ENCODE data around the gene GPBP1.

- TF ChIP-seq, protein P1, sequence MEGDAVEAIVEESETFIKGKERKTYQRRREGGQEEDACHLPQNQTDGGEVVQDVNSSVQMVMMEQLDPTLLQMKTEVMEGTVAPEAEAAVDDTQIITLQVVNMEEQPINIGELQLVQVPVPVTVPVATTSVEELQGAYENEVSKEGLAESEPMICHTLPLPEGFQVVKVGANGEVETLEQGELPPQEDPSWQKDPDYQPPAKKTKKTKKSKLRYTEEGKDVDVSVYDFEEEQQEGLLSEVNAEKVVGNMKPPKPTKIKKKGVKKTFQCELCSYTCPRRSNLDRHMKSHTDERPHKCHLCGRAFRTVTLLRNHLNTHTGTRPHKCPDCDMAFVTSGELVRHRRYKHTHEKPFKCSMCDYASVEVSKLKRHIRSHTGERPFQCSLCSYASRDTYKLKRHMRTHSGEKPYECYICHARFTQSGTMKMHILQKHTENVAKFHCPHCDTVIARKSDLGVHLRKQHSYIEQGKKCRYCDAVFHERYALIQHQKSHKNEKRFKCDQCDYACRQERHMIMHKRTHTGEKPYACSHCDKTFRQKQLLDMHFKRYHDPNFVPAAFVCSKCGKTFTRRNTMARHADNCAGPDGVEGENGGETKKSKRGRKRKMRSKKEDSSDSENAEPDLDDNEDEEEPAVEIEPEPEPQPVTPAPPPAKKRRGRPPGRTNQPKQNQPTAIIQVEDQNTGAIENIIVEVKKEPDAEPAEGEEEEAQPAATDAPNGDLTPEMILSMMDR (IDR thresholded peaks at IDR 0.05; ENCODE audit: poor library complexity, severe bottlenecking): no peak
- no peak for TF ChIP-seq EZH2 (IDR thresholded peaks at IDR 0.05; ENCODE audit: borderline replicate concordance, insufficient read depth, low read length, poor library complexity, severe bottlenecking)
Measured at GRCh38 chr5:57229313-57229712, 55.5 kb downstream of the GPBP1 start.

Measured in neural cell (in vitro differentiated cells).